ENCODE results near the gene BBS1.

BBS1 gene

GRCh38 chr11:66491315-66491935 is 19.0 kb upstream of the BBS1 start:
- TF ChIP-seq CTCF (IDR thresholded peaks at IDR 0.05; ENCODE audit: insufficient read depth, low read depth, low read length, missing control alignments), result peak; percentile 39
- DNase-seq (ENCODE audit: low read depth), result no peak
- no peak overlapping the region for H3K4me3 ChIP-seq (ENCODE audit: low read length)

GRCh38 chr11:66492161-66492865 is 18.1 kb upstream of the BBS1 start:
- no peak for DNase-seq (ENCODE audit: low read depth)
- H3K4me3 ChIP-seq (ENCODE audit: low read length), result no peak overlapping the region
- no peak for TF ChIP-seq CTCF (IDR thresholded peaks at IDR 0.05; ENCODE audit: insufficient read depth, low read depth, low read length, missing control alignments)

- TF ChIP-seq CTCF (IDR thresholded peaks at IDR 0.05; ENCODE audit: insufficient read depth, low read depth, low read length, missing control alignments), result no peak
- DNase-seq (ENCODE audit: low read depth), result no peak
- H3K4me3 ChIP-seq (ENCODE audit: low read length), result no peak overlapping the region
Measured at GRCh38 chr11:66493130-66493529, 17.3 kb upstream of the BBS1 start.

GRCh38 chr11:66494458-66494857 is 16.0 kb upstream of the BBS1 start:
- no peak for DNase-seq (ENCODE audit: low read depth)
- no peak overlapping the region for H3K4me3 ChIP-seq (ENCODE audit: low read length)
- no peak for TF ChIP-seq CTCF (IDR thresholded peaks at IDR 0.05; ENCODE audit: insufficient read depth, low read depth, low read length, missing control alignments)

GRCh38 chr11:66494935-66495334 is 15.5 kb upstream of the BBS1 start:
- no peak for TF ChIP-seq CTCF (IDR thresholded peaks at IDR 0.05; ENCODE audit: insufficient read depth, low read depth, low read length, missing control alignments)
- H3K4me3 ChIP-seq (ENCODE audit: low read length), result no peak overlapping the region
- DNase-seq (ENCODE audit: low read depth), result no peak

- H3K4me3 ChIP-seq (ENCODE audit: low read length), result no peak overlapping the region
- no peak for TF ChIP-seq CTCF (IDR thresholded peaks at IDR 0.05; ENCODE audit: insufficient read depth, low read depth, low read length, missing control alignments)
- no peak for DNase-seq (ENCODE audit: low read depth)
Measured at GRCh38 chr11:66495401-66495854, 15.0 kb upstream of the BBS1 start.

- H3K4me3 ChIP-seq (ENCODE audit: low read length), result no peak overlapping the region
- no peak for DNase-seq (ENCODE audit: low read depth)
- no peak for TF ChIP-seq CTCF (IDR thresholded peaks at IDR 0.05; ENCODE audit: insufficient read depth, low read depth, low read length, missing control alignments)
Measured at GRCh38 chr11:66497206-66497605, 13.2 kb upstream of the BBS1 start.
